ENCODE data around the gene ABI3. TPM values are rescaled to one million over a fixed set of nuclear protein-coding genes. Genes with fewer than 3 reads are reported as not detected.
A peak's percentile ranks its signal among the peaks of the same experiment; 100 is the strongest.

Gene ABI3
- polyA plus RNA-seq, 4 donors: 2.7 to 18.6 (median 8.7) TPM

DNA sequence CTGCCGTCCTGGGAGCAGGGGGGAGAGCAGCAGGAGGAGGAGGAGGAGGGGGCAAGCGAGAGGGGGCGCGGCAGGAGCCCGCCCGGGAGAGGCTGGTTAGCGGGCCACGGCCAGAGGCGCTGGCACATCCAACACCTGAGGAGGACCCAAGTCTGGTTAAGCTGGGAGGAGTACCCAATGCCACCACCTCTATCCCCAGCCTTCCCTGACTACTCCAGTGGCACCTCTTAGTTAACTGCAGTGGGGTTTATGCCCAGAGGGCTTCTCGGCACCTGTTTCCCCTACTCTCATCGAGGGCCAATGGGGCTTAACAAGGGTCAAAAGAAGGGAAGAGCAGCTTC, 14.5 kb downstream of the ABI3 start:
- DNase-seq (no peak), FAIRE-seq (no peak)
- no peak overlapping the region for H3K27ac ChIP-seq (ENCODE audit: low read depth in 1 of 3, low read length in 2 of 3)
- H3K4me1 ChIP-seq (ENCODE audit: control insufficient read depth in 3 of 3, insufficient read depth in 2 of 3, low read depth in 1 of 3, low read length in 2 of 3): peaks cover 0 to 20% (median 0%) of the 10 kb centered on the region in 3 donors
- WGBS, 3 donors: 18 to 41% (median 21%) methylated on average over 11 of the region's 11 CpGs
- peaks cover 0 to 73% (median 6%) of the 10 kb centered on the region in 3 donors for H3K27me3 ChIP-seq (ENCODE audit: control insufficient read depth in 3 of 3, insufficient read depth in 3 of 3, low read length in 3 of 3)
- H3K9me3 ChIP-seq (ENCODE audit: control insufficient read depth in 2 of 2, insufficient read depth in 1 of 2, low read depth in 1 of 2, low read length in 1 of 2): no peaks in the 10 kb centered on the region
- H3K36me3 ChIP-seq (ENCODE audit: control insufficient read depth in 3 of 3, insufficient read depth in 2 of 3, low read depth in 1 of 3, low read length in 3 of 3): peaks cover 0 to 10% (median 0%) of the 10 kb centered on the region in 3 donors
- H3K4me3 ChIP-seq (ENCODE audit: low read depth in 1 of 3, low read length in 3 of 3): peak overlapping the region in 1 of 3 donors; percentile 30

DNA sequence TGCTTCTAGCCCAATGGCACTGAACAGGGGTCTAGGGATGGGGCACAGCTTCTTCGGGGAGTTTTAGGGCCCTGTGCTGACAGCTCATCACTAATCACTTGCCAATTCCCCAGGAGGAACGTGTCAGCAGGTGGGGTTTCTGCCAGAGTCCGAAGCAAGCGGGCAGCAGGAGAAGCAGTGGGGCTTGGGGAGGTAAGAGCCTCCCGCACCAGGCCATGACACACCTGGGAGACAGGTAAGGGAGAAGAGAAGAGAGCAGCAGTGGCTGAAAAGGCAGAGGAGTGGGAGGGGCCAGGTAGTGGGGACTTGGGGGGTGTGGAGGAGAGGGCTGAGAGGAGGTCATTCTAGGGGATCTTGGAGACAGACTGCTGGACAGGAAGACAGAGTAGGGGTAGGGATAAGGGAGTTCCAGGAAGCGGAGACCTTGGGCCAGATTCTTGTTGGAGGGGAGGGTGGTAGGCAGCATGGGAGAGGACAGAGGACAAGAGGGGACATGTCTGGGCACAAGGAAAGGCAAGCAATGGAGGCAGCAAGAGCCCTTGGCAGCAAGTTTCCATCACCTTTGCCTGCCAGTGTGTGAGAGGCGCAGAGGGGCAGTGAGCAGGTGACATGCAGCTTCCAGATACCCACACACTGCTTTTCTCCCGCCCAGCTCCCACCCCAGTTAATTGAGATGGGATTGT, 15.2 kb downstream of the ABI3 start:
- H3K9me3 ChIP-seq (ENCODE audit: control insufficient read depth in 2 of 2, insufficient read depth in 1 of 2, low read depth in 1 of 2, low read length in 1 of 2): no peaks in the 10 kb centered on the region
- no peak overlapping the region for H3K4me3 ChIP-seq (ENCODE audit: low read depth in 1 of 3, low read length in 3 of 3)
- H3K27ac ChIP-seq (ENCODE audit: low read depth in 1 of 3, low read length in 2 of 3): no peak overlapping the region
- H3K27me3 ChIP-seq (ENCODE audit: control insufficient read depth in 3 of 3, insufficient read depth in 3 of 3, low read length in 3 of 3): peaks cover 0 to 78% (median 6%) of the 10 kb centered on the region in 3 donors
- DNase-seq (no peak), FAIRE-seq (no peak)
- peaks cover 0 to 7% (median 0%) of the 10 kb centered on the region in 3 donors for H3K36me3 ChIP-seq (ENCODE audit: control insufficient read depth in 3 of 3, insufficient read depth in 2 of 3, low read depth in 1 of 3, low read length in 3 of 3)
- 78 to 84% (median 84%) methylated on average over 8 of the region's 8 CpGs for WGBS, 3 donors
- peaks cover 0 to 26% (median 0%) of the 10 kb centered on the region in 3 donors for H3K4me1 ChIP-seq (ENCODE audit: control insufficient read depth in 3 of 3, insufficient read depth in 2 of 3, low read depth in 1 of 3, low read length in 2 of 3)

DNA sequence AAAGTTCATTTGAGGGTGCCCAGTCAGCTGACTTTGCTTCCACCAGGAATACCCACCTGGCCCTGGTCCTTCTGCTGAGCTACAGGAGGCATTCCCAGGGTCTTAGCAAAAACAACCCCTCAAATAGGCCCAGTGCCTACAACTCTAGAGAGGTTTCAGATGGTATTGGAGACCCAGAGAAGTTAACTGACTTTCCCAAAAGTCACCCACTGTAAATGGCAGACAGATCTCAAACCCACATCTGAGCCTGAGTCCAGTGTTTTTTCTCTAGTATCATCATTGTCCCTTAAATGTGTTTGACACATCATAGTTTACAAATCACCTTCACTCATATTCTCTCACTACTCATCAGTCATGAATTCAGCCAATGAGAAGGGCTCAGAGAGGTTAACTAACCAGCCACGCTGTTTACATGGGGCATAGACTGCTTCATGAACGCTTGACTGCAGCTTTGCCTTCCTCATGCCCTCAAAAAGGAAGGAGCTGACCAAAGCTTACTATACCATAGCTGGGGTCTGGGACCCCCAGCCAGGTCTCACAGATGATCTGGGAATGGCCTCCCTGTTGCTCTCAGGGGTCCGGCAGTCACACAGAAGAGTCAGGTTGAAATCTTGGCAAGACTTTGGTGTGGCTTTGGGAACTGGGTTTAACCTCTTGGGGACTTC, 16.4 kb downstream of the ABI3 start:
- Histone ChIP-seq H3K4me3 (ENCODE audit: low read depth in 1 of 3, low read length in 3 of 3) (no peak overlapping the region), H3K36me3 (ENCODE audit: control insufficient read depth in 3 of 3, insufficient read depth in 2 of 3, low read depth in 1 of 3, low read length in 3 of 3) (peaks cover 0 to 6% (median 0%) of the 10 kb centered on the region in 3 donors), H3K4me1 (ENCODE audit: control insufficient read depth in 3 of 3, insufficient read depth in 2 of 3, low read depth in 1 of 3, low read length in 2 of 3) (peaks cover 0 to 32% (median 0%) of the 10 kb centered on the region in 3 donors), H3K27ac (ENCODE audit: low read depth in 1 of 3, low read length in 2 of 3) (no peak overlapping the region), H3K9me3 (ENCODE audit: control insufficient read depth in 2 of 2, insufficient read depth in 1 of 2, low read depth in 1 of 2, low read length in 1 of 2) (no peaks in the 10 kb centered on the region), H3K27me3 (ENCODE audit: control insufficient read depth in 3 of 3, insufficient read depth in 3 of 3, low read length in 3 of 3) (peaks cover 0 to 87% (median 6%) of the 10 kb centered on the region in 3 donors)
- 57 to 82% (median 74%) methylated on average over 3 of the region's 3 CpGs for WGBS, 3 donors
- DNase-seq: no peak
- FAIRE-seq: no peak

- Histone ChIP-seq H3K9me3 (ENCODE audit: control insufficient read depth in 2 of 2, insufficient read depth in 1 of 2, low read depth in 1 of 2, low read length in 1 of 2) (no peaks in the 10 kb centered on the region), H3K27ac (ENCODE audit: low read depth in 1 of 3, low read length in 2 of 3) (no peak overlapping the region), H3K36me3 (ENCODE audit: control insufficient read depth in 3 of 3, insufficient read depth in 2 of 3, low read depth in 1 of 3, low read length in 3 of 3) (peaks cover 0 to 3% (median 0%) of the 10 kb centered on the region in 3 donors), H3K4me3 (ENCODE audit: low read depth in 1 of 3, low read length in 3 of 3) (no peak overlapping the region), H3K27me3 (ENCODE audit: control insufficient read depth in 3 of 3, insufficient read depth in 3 of 3, low read length in 3 of 3) (peaks cover 0 to 81% (median 6%) of the 10 kb centered on the region in 3 donors), H3K4me1 (ENCODE audit: control insufficient read depth in 3 of 3, insufficient read depth in 2 of 3, low read depth in 1 of 3, low read length in 2 of 3) (peaks cover 0 to 32% (median 0%) of the 10 kb centered on the region in 3 donors)
- DNase-seq (peak; percentile 71 to 77), FAIRE-seq (no peak)
- 16 to 23% (median 21%) methylated on average over 5 of the region's 5 CpGs for WGBS, 3 donors
Measured at GRCh38 chr17:49227436-49228261, 17.1 kb downstream of the ABI3 start.

GRCh38 chr17:49229076-49229804, 18.7 kb downstream of the ABI3 start:
- FAIRE-seq (no peak), DNase-seq (no peak)
- Histone ChIP-seq H3K36me3 (ENCODE audit: control insufficient read depth in 3 of 3, insufficient read depth in 2 of 3, low read depth in 1 of 3, low read length in 3 of 3) (no peaks in the 10 kb centered on the region), H3K4me3 (ENCODE audit: low read depth in 1 of 3, low read length in 3 of 3) (no peak overlapping the region), H3K4me1 (ENCODE audit: control insufficient read depth in 3 of 3, insufficient read depth in 2 of 3, low read depth in 1 of 3, low read length in 2 of 3) (peaks cover 0 to 23% (median 2%) of the 10 kb centered on the region in 3 donors), H3K27ac (ENCODE audit: low read depth in 1 of 3, low read length in 2 of 3) (no peak overlapping the region), H3K27me3 (ENCODE audit: control insufficient read depth in 3 of 3, insufficient read depth in 3 of 3, low read length in 3 of 3) (peaks cover 0 to 65% (median 0%) of the 10 kb centered on the region in 3 donors), H3K9me3 (ENCODE audit: control insufficient read depth in 2 of 2, insufficient read depth in 1 of 2, low read depth in 1 of 2, low read length in 1 of 2) (no peaks in the 10 kb centered on the region)
- 64 to 71% (median 64%) methylated on average over 6 of the region's 6 CpGs for WGBS, 3 donors

DNA sequence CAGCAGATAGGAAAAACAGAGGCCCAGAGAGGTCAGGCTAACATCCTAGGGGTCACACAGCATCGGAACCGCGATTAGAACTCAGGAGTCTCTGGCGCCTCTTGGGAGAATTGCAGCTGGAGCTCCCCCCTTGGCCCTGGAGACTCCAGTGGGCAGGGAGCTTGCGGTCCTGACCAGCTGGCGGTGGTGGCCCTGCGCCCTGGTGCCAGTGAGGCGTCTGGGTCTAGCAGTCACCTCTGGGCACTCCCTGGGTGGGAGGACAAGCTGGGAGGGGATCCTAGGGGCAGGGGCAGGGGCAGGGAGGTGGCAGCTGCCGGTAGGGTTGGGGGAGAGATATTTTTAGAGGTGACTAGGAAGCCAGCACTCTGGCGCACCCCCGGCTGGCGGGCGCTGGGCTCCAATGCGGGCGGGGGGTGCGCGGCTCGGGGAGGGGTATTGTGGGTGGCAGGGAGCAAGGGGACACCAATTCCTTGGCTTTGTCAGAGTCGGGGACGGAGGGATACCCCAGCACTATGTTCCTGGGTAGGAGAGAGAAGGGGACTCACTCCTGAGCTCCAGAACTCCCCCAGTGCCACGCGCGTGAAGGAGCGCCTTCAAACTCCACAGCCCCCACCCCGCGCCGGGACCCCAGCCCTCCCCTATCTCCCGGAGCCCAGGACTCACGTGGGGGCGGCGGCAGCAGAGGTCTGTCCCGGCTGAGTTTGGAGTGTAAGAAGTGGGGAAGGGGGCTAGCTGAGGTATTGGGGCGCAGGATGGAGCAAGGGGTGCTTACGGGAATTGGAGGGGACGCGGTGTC, 19.5 kb downstream of the ABI3 start:
- H3K36me3 ChIP-seq (ENCODE audit: control insufficient read depth in 3 of 3, insufficient read depth in 2 of 3, low read depth in 1 of 3, low read length in 3 of 3): no peaks in the 10 kb centered on the region
- H3K4me1 ChIP-seq (ENCODE audit: control insufficient read depth in 3 of 3, insufficient read depth in 2 of 3, low read depth in 1 of 3, low read length in 2 of 3): peaks cover 0 to 16% (median 2%) of the 10 kb centered on the region in 3 donors
- no peaks in the 10 kb centered on the region for H3K9me3 ChIP-seq (ENCODE audit: control insufficient read depth in 2 of 2, insufficient read depth in 1 of 2, low read depth in 1 of 2, low read length in 1 of 2)
- H3K27ac ChIP-seq (ENCODE audit: low read depth in 1 of 3, low read length in 2 of 3): no peak overlapping the region
- peak overlapping the region in 2 of 3 donors; percentile 29 to 56 for H3K4me3 ChIP-seq (ENCODE audit: low read depth in 1 of 3, low read length in 3 of 3)
- H3K27me3 ChIP-seq (ENCODE audit: control insufficient read depth in 3 of 3, insufficient read depth in 3 of 3, low read length in 3 of 3): peaks cover 0 to 57% (median 0%) of the 10 kb centered on the region in 3 donors
- no peak for DNase-seq
- 9 to 15% (median 12%) methylated on average over 30 to 36 of the region's 36 CpGs for WGBS, 3 donors
- no peak for FAIRE-seq

GRCh38 chr17:49230636-49231562, 20.4 kb downstream of the ABI3 start, which contains the start of gene PHOSPHO1:
Gene PHOSPHO1, minus strand, starts transcription at chr17:49230787. Its CDS starts 4,096 bp downstream, at chr17:49226691.
- FAIRE-seq (no peak), DNase-seq (peak; percentile 68 to 87)
- peak within 1 kb of the TSS in 2 of 3 donors; percentile 29 to 56 for H3K4me3 ChIP-seq (ENCODE audit: low read depth in 1 of 3, low read length in 3 of 3)
- 2 to 3% (median 3%) methylated on average over 55 to 58 of the region's 58 CpGs for WGBS, 3 donors
- H3K27ac ChIP-seq (ENCODE audit: low read depth in 1 of 3, low read length in 2 of 3): peak within 1 kb of the TSS in 1 of 3 donors; percentile 52
- no peaks in the 10 kb centered on the region for H3K36me3 ChIP-seq (ENCODE audit: control insufficient read depth in 3 of 3, insufficient read depth in 2 of 3, low read depth in 1 of 3, low read length in 3 of 3)
- H3K9me3 ChIP-seq (ENCODE audit: control insufficient read depth in 2 of 2, insufficient read depth in 1 of 2, low read depth in 1 of 2, low read length in 1 of 2): no peaks in the 10 kb centered on the region
- peaks cover 0 to 48% (median 0%) of the 10 kb centered on the region in 3 donors for H3K27me3 ChIP-seq (ENCODE audit: control insufficient read depth in 3 of 3, insufficient read depth in 3 of 3, low read length in 3 of 3)
- peaks cover 0 to 16% (median 2%) of the 10 kb centered on the region in 3 donors for H3K4me1 ChIP-seq (ENCODE audit: control insufficient read depth in 3 of 3, insufficient read depth in 2 of 3, low read depth in 1 of 3, low read length in 2 of 3)

Data from small intestine (tissue), 7 donors.